ENCODE results near the gene IFNG-AS1. TPM values are rescaled to one million over a fixed set of nuclear protein-coding genes. Genes with fewer than 3 reads are reported as not detected.

Gene IFNG-AS1
- not detected in 2 replicates for total RNA-seq

GRCh38 chr12:67989184-67989920 lies at the start of gene IFNG-AS1:
TSS of gene IFNG-AS1 (plus strand) at chr12:67989447.
- DNase-seq (ENCODE audit: low read depth), result no peak
- H3K4me3 ChIP-seq (ENCODE audit: low read depth, low read length), result no peak within 1 kb of the TSS
- no peak for TF ChIP-seq CTCF (IDR thresholded peaks at IDR 0.05; ENCODE audit: insufficient read depth, low read depth, low read length)

- no peak for DNase-seq (ENCODE audit: low read depth)
- TF ChIP-seq CTCF (IDR thresholded peaks at IDR 0.05; ENCODE audit: insufficient read depth, low read depth, low read length), result no peak
- H3K4me3 ChIP-seq (ENCODE audit: low read depth, low read length), result no peak overlapping the region
These were observed 49.6 kb upstream of the IFNG-AS1 start for GRCh38 chr12:67939611-67940010.

- H3K4me3 ChIP-seq (ENCODE audit: low read depth, low read length), result no peak overlapping the region
- no peak for TF ChIP-seq CTCF (IDR thresholded peaks at IDR 0.05; ENCODE audit: insufficient read depth, low read depth, low read length)
- DNase-seq (ENCODE audit: low read depth), result peak; percentile 20
These were observed 48.4 kb upstream of the IFNG-AS1 start for GRCh38 chr12:67940780-67941243.

GRCh38 chr12:67942724-67943123 lies 46.5 kb upstream of the IFNG-AS1 start:
- no peak for DNase-seq (ENCODE audit: low read depth)
- TF ChIP-seq CTCF (IDR thresholded peaks at IDR 0.05; ENCODE audit: insufficient read depth, low read depth, low read length), result no peak
- no peak overlapping the region for H3K4me3 ChIP-seq (ENCODE audit: low read depth, low read length)

GRCh38 chr12:67943141-67943892 lies 45.9 kb upstream of the IFNG-AS1 start:
- TF ChIP-seq CTCF (IDR thresholded peaks at IDR 0.05; ENCODE audit: insufficient read depth, low read depth, low read length), result peak; percentile 72

GRCh38 chr12:67944093-67944492 lies 45.2 kb upstream of the IFNG-AS1 start:
- H3K4me3 ChIP-seq (ENCODE audit: low read depth, low read length), result no peak overlapping the region
- no peak for DNase-seq (ENCODE audit: low read depth)
- TF ChIP-seq CTCF (IDR thresholded peaks at IDR 0.05; ENCODE audit: insufficient read depth, low read depth, low read length), result no peak

More at GRCh38 chr12:67943141-67943892, 45.9 kb upstream of the IFNG-AS1 start:
- H3K4me3 ChIP-seq (ENCODE audit: low read depth, low read length), result no peak overlapping the region
- DNase-seq (ENCODE audit: low read depth), result peak; percentile 75

Data from fibroblast of villous mesenchyme (primary cell).